ENCODE data around the gene EP400.

EP400 gene

DNA sequence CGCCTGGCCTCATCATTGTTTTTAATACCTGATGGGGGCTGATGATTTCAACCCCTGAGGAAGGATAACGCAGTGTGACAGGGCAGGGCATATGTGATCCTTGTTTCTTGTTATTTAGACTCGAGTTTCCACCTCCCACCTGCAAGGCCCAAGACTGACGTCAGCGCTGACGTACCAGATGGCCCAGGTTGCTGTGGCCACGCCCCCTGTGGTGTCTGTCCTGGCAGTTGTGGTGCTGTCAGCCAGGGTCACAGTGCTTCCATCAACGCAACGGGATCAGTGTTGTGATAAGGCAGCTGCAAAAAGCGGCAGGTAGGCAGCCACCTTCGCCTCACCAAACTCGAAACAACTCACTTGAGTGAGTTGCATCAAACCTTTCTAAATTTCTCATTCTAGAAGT is 176.0 kb downstream of the EP400 start:
- DNase-seq: no peak

GRCh38 chr12:132127041-132127440 is 177.3 kb downstream of the EP400 start:
- no peak for DNase-seq

DNA sequence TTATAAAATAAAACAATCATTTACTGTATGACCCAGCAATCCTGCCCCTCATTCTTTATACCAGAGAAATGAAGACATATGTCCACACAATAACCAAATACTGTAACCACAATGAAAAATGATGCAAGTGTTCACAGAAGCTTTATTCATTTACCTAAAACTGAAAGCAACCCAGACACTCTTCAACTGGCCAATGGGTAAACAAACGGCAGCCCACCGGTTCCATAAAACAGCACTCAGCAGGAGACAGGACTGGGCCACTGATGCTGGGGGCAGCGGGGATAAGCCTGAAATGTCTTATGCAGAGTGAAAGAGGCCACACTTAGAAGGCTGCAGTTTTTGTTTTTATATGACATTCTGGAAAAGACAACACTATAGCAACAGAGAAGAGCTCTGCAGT is 179.3 kb downstream of the EP400 start:
- DNase-seq: no peak

- no peak for DNase-seq
Measured at GRCh38 chr12:132130690-132131089, 180.9 kb downstream of the EP400 start.

Data from stimulated activated CD4-positive, alpha-beta T cell treated with anti-CD3 and anti-CD28 coated beads, Interleukin-4, amount 100 ng/mL, for 24 hours (primary cell).